GM12891 (cell line): ENCODE data around the gene GLIS2.

Experiments used
- POLR2A ChIP-seq: IDR thresholded peaks from 2 replicates; pipeline ENCODE4 v1.6.1; 2011; ENCODE audit warnings: low read depth, low read length, control low read depth
- POLR2AphosphoS5 ChIP-seq: IDR thresholded peaks from 2 replicates; pipeline ENCODE4 v1.6.1; 2011; ENCODE audit warnings: low read depth, low read length, control low read depth
- TAF1 ChIP-seq: IDR thresholded peaks from 2 replicates; pipeline ENCODE4 v1.6.1; 2011; ENCODE audit warnings: low read depth, low read length, control low read depth

GRCh38 chr16:4332623-4333307 lies 16.9 kb downstream of the GLIS2 start:
- no peak for TF ChIP-seq POLR2A
- no peak for TF ChIP-seq TAF1
- no peak for TF ChIP-seq POLR2AphosphoS5
